Stomach (tissue), 4 donors: ENCODE data around the gene PTTG1IP2.

ENCODE experiments used
- CTCF ChIP-seq, 7 experiments: fragments of 450-650 bp in 4 of 7; fragments of 200-600 bp in 3 of 7; sonication (generic) in 3 of 7; IDR thresholded peaks; one replicate each; pipeline ENCODE4 v1.5.1; 2016 to 2019; ENCODE audit warnings: antibody characterized with exemption in 7 of 7, control low read depth in 2 of 7, mild to moderate bottlenecking in 1 of 7
- EP300 ChIP-seq: sonication (generic); formaldehyde crosslinking; IDR thresholded peaks from one replicate; pipeline ENCODE4 v1.6.1; 2017; ENCODE audit warnings: antibody characterized with exemption
- POLR2A ChIP-seq, 4 donors: fragments of 450-650 bp; IDR thresholded peaks; one replicate each; pipeline ENCODE4 v1.6.1; 2016; ENCODE audit warnings: antibody characterized with exemption in 4 of 4, control low read depth in 2 of 4, mild to moderate bottlenecking in 1 of 4, moderate library complexity in 1 of 4

GRCh38 chr7:90492250-90492649 is 22.8 kb downstream of the PTTG1IP2 start:
- TF ChIP-seq CTCF (IDR thresholded peaks at IDR 0.05) (no peak), POLR2A (IDR thresholded peaks at IDR 0.05) (no peak), EP300 (no peak)
